Mucosa of gallbladder (tissue), 1 donor: ENCODE results near the gene ZNF740. TPM values are rescaled to one million over a fixed set of nuclear protein-coding genes. Genes with fewer than 3 reads are reported as not detected.

ENCODE experiments used
- DNase-seq: peaks from one replicate; pipeline ENCODE4 v3.0.0-alpha.2; 2020; ENCODE audit warnings: low spot score
- total RNA-seq: library from RNA; stranded (reverse); gene quantifications from one replicate; pipeline ENCODE4 v1.2.1, GENCODE V29; 2021
- donor health status: DM: no; HTN: no; CAD: no.

Gene ZNF740
- total RNA-seq, 1 donor from 2014 or later, result 40.4 TPM

GRCh38 chr12:53226815-53227214, 46.3 kb downstream of the ZNF740 start:
- no peak for DNase-seq

DNA sequence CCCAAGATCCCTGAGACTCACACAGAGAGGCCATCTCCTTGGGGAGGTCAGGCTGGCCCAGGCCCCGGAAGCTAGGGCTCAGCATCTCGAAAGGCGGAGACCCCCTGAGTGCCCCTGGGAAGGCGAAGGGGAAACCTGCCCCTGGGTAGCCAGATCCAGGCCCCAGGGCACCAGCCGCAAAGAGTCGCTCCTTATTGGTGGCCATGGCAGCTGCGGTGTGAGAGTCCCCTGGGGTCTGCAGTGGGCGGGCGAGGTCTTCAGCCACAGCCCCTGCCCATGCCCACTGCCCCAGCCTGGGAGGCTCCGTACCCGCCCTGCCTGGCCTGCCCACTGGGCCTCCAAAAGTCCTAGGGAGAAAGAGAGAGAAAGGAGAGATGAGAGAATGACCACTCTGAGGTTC, 46.8 kb downstream of the ZNF740 start:
- DNase-seq, result no peak

DNA sequence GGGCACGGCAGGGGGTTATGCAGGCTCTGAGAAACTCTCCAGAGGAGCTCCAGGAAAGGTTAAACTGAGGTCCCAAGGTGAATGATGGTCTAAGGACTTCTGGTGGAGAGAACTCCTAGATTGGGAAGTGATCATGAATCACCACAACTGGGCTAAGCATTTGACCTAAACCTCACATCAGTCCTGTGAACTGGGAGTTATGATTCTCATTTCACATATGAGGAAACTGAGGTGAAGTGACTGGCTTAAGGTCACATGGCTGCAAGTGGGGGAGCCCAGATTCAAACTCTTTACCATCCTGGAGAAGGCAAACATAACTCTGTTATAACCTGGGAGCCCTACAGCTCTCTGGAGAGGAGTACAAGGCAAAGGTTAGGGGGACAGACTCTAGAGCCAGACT, 47.3 kb downstream of the ZNF740 start:
- DNase-seq, result no peak

DNA sequence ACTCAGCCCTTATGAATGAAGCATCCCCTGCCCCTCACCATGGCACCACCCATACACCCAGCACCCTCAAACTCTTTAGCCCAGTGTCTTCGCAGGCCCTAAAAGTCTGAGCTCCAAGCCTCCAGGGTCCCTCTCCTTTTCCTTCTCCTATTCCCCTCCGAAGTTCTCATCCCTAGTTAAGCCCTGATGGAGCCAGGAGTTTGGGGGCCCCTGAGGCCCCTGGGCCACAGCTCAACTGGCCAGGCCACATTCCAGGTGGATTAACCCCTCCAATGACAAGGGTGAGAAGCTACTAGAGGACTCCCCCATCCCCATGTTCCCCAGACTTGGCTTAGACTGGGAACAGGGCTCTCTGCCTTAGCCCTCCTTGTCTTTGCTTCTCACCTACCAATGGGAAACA, 48.9 kb downstream of the ZNF740 start:
- no peak for DNase-seq

DNA sequence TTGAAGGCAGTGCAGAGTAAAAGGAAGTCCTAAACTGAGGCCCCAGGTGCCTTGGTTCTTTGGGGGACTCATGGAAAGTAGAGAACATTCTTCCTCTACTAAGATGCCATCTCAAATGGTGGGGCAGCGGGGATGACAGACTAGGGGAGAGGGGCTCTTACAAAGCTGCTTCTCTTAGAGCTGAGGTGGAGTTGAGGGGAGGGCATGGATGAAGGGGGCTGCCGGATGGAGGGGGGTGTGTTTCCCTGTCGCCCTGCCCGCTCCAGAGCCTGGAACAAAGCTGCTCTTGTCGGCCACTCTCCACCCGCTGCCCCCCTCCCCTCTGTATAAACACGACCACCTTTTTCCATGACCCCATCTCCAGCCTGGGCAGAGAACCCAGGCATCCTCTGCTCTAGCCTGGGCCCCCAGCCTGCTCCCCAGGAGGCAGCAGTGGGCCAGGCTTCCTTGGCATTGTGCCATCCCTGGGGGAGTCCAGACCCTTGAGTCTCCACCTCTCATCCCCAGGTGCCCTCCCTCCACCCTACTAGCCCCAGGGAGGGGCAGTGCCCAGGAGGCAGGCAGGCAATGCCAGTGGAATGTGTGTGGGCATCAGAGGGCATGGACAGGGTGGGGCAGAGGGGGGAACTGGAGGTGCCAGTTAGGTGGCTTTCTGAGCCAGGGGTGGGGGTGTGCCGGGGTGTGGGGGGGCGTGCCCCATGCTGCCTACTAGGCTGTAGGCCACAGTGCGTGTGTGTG, 49.8 kb downstream of the ZNF740 start:
- DNase-seq, result peak; percentile 76

GRCh38 chr12:53231671-53231920, 51.1 kb downstream of the ZNF740 start:
- DNase-seq, result no peak

- DNase-seq, result peak; percentile 55
Measured at GRCh38 chr12:53231921-53232645, 51.6 kb downstream of the ZNF740 start, which contains the start of gene RARG. TSS of gene RARG (minus strand) at chr12:53232209. CDS start at chr12:53227545, 4,664 bp downstream.

- DNase-seq, result peak; percentile 73
Measured at GRCh38 chr12:53232646-53233461, 52.3 kb downstream of the ZNF740 start.

DNA sequence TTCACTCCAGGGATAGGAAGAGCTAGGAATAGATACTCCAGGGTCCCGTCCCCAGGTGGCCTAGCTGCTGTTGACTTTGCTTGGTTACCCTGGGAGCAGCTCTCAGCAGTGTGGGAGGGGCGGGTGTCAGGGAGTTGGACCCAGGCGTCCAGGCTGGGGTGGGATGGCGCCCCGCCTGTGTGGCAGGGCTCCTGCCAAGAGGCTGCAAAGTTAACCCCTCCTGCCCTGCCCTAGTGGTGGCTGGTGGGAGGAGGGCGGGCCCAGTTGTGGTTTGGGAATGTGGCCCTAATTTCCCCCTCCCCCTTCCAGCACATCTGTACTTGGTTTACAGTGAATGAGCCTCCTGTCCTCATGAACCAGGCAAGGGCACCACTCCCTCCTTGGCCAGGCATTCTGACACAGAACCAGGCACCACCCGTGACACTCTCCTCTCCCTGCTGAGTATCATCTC, 53.2 kb downstream of the ZNF740 start:
- DNase-seq, result no peak

DNA sequence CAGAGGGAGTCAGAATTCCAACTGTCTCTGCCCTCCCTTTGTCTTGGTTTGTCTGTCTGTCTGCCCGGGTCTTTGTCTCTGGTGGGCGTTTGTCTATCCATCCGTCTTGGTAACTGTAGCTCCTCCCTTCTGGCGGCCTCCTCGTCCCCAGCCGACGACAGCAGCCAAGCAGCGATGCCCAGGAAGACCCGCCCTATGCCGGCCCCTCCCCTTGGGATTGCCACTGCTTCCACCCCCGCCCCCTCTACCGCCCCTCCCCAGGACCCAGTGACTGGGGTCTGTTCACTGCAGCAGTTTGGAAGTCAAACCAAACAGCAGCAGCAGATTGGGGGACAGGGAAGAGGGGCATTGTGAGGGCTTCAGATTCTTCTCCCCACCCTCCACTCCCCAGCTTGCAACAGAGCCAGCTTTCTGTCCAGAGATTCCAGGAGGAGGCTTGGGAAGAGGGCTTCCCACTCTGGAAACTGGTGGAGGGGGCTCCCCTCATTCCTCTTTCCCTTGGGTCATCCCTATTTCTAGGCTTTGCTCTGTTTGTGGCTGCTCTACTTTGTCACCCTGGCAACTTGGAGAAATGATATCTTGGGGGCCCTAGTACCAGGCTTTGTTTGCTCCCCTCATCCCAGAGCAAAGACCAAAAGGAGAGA, 53.9 kb downstream of the ZNF740 start:
- no peak for DNase-seq

- no peak for DNase-seq
Measured at GRCh38 chr12:53235164-53235563, 54.6 kb downstream of the ZNF740 start.

- DNase-seq, result no peak
Measured at GRCh38 chr12:53235742-53236442, 55.4 kb downstream of the ZNF740 start.

GRCh38 chr12:53236443-53237111, 56.1 kb downstream of the ZNF740 start:
- DNase-seq, result no peak

DNA sequence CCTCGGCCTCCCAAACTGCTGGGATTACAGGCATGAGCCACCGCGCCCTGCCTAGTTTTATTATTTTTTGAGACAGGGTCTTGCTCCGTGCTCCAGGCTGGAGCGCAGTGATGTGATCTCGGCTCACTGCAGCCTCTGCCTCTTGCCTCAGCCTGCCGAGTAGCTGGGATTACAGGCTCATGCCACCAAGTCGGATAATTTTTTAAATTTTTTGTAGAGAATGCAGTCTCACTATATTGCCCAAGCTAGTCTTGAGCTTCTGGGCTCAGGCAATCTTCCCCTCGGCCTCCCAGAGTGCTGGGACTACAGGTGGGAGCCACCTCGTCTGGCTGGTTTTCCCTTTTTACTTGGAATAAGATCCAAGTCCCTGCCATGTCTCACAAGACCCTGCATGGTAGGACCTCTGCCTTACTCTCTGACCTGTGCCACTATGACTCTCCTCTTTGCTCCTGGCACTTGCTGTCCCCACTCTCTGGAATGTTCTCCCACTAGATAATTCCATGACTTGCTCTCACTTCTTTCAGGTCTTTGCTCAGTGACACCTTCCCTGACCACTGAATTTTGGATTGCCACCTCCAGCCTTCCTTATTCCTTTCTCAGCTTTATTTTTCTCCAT, 59.2 kb downstream of the ZNF740 start:
- DNase-seq, result no peak

- no peak for DNase-seq
Measured at GRCh38 chr12:53241623-53242412, 61.3 kb downstream of the ZNF740 start.

- no peak for DNase-seq
Measured at GRCh38 chr12:53244337-53244736, 63.8 kb downstream of the ZNF740 start.
